AG04450 (cell line): ENCODE results near the gene PRKACG. TPM values are rescaled to one million over a fixed set of nuclear protein-coding genes. Genes with fewer than 3 reads are reported as not detected.
"Not testable (repeated sequence)": the region's sequence is repeated elsewhere in the genome, so short reads cannot be mapped to it uniquely, and the experiment has no call there.

Experiments
- CTCF ChIA-PET: fragments of 300-600, 350-600 bp; formaldehyde crosslinking; extraction: SDS; loops from one replicate; lab custom pipeline; 2022; ENCODE audit warnings: antibody characterized with exemption, inconsistent platforms; lab: Charles Lee
- POLR2A ChIA-PET: fragments of 350-600 bp; formaldehyde crosslinking; extraction: SDS; loops from one replicate; lab custom pipeline; 2021; ENCODE audit warnings: antibody characterized with exemption, inconsistent platforms; lab: Yijun Ruan, JAX
- DNase-seq: peaks from one replicate; pipeline ENCODE4 v3.0.0-alpha.2; 2011; ENCODE audit warnings: low read depth, low spot score
- H3K27ac ChIP-seq: one replicate; pipeline ENCODE4 v1.5.1; 2012; ENCODE audit warnings: low read depth, low read length, control low read depth
- H3K27me3 ChIP-seq: one replicate; pipeline ENCODE4 v1.6.0; 2012; ENCODE audit warnings: low read length; ENCODE audit not compliant: control insufficient read depth, insufficient read depth
- H3K4me3 ChIP-seq: 2 replicates; pipeline ENCODE4 v1.5.1; 2011; ENCODE audit warnings: mild to moderate bottlenecking, low read depth, low read length, control low read depth
- H3K9me3 ChIP-seq: 2 replicates; pipeline ENCODE4 v1.5.1; 2012; ENCODE audit warnings: low read length; ENCODE audit not compliant: control insufficient read depth, insufficient read depth
- CTCF ChIP-seq: IDR thresholded peaks from 2 replicates; pipeline ENCODE4 v1.5.1; 2011; ENCODE audit warnings: low read depth, low read length, control low read depth, inconsistent platforms
- polyA plus RNA-seq: library from polyadenylated mRNA; depleted of rRNA; stranded (reverse); fragments of >200 nt; gene quantifications from 2 replicates; pipeline ENCODE4 v1.2.3, GENCODE V29; 2011

The PRKACG gene
- polyA plus RNA-seq, 1 experiment, result not detected

- TF ChIP-seq CTCF, result no peak
- Histone ChIP-seq H3K27ac (peak overlapping the region; percentile 21), H3K4me3 (no peak overlapping the region), H3K27me3 (no peaks in the 10 kb centered on the region), H3K9me3 (no peaks in the 10 kb centered on the region)
- POLR2A ChIA-PET, result interaction anchor here (0.7 kb wide), 1 partner anchor 125 kb away, joined by 6 read pairs; no protein-coding TSS in a partner anchor
- no peak for DNase-seq
- CTCF ChIA-PET, result interaction anchor here (0.6 to 7.9 kb wide), 17 partner anchors 12 to 1496 kb away, joined by 3 to 324 read pairs (median 6); no protein-coding TSS in a partner anchor
Measured at GRCh38 chr9:69054989-69055388, 41.1 kb upstream of the PRKACG start.

GRCh38 chr9:69050936-69051335, 37.0 kb upstream of the PRKACG start:
- CTCF ChIA-PET, result interaction anchor here (0.6 to 7.9 kb wide), 3 partner anchors 24 to 144 kb away, joined by 3 to 324 read pairs (median 3); no protein-coding TSS in a partner anchor
- H3K27me3 ChIP-seq, H3K27ac ChIP-seq, POLR2A ChIA-PET, H3K9me3 ChIP-seq, H3K4me3 ChIP-seq, DNase-seq: not testable (repeated sequence)

GRCh38 chr9:69049094-69049493, 35.2 kb upstream of the PRKACG start:
- Histone ChIP-seq H3K4me3 (no peak overlapping the region), H3K27ac (no peak overlapping the region), H3K9me3 (no peaks in the 10 kb centered on the region), H3K27me3 (no peaks in the 10 kb centered on the region)
- CTCF ChIA-PET, result interaction anchor here (1.6 kb wide), 1 partner anchor 144 kb away, joined by 12 read pairs; no protein-coding TSS in a partner anchor
- POLR2A ChIA-PET, result no interaction called here
- DNase-seq, result no peak
- TF ChIP-seq CTCF, result no peak

GRCh38 chr9:69047371-69047770, 33.5 kb upstream of the PRKACG start:
- Histone ChIP-seq H3K27ac (peak overlapping the region; percentile 11), H3K4me3 (no peak overlapping the region), H3K27me3 (no peaks in the 10 kb centered on the region), H3K9me3 (no peaks in the 10 kb centered on the region)
- ChIA-PET CTCF (interaction anchor here (0.6 to 2.9 kb wide), 4 partner anchors 10 to 486 kb away, joined by 3 to 19 read pairs (median 4); partner anchors contain the start of gene FXN), POLR2A (no interaction called here)
- no peak for TF ChIP-seq CTCF
- DNase-seq, result no peak

GRCh38 chr9:69046723-69047122, 32.8 kb upstream of the PRKACG start:
- DNase-seq, result no peak
- no peak for TF ChIP-seq CTCF
- POLR2A ChIA-PET, result no interaction called here
- CTCF ChIA-PET, result interaction anchor here (0.6 to 2.9 kb wide), 3 partner anchors 11 to 485 kb away, joined by 3 to 19 read pairs (median 5); partner anchors contain the start of gene FXN
- Histone ChIP-seq H3K9me3 (no peaks in the 10 kb centered on the region), H3K27ac (no peak overlapping the region), H3K27me3 (no peaks in the 10 kb centered on the region), H3K4me3 (no peak overlapping the region)
